K562 treated with DMSO at 1 percent for 4 hours (cell line): ENCODE measurements around the gene SAXO1. TPM values are rescaled to one million over a fixed set of nuclear protein-coding genes. Genes with fewer than 3 reads are reported as not detected.

Source experiments
- total RNA-seq: library from RNA; unstranded; fragments of 300-600 nt; gene quantifications from 2 replicates; pipeline ENCODE4 v1.2.3, GENCODE V29; 2022; ENCODE audit not compliant: insufficient read depth

SAXO1 gene, protein sequence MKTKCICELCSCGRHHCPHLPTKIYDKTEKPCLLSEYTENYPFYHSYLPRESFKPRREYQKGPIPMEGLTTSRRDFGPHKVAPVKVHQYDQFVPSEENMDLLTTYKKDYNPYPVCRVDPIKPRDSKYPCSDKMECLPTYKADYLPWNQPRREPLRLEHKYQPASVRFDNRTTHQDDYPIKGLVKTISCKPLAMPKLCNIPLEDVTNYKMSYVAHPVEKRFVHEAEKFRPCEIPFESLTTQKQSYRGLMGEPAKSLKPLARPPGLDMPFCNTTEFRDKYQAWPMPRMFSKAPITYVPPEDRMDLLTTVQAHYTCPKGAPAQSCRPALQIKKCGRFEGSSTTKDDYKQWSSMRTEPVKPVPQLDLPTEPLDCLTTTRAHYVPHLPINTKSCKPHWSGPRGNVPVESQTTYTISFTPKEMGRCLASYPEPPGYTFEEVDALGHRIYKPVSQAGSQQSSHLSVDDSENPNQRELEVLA
- total RNA-seq: not detected in 2 replicates

DNA sequence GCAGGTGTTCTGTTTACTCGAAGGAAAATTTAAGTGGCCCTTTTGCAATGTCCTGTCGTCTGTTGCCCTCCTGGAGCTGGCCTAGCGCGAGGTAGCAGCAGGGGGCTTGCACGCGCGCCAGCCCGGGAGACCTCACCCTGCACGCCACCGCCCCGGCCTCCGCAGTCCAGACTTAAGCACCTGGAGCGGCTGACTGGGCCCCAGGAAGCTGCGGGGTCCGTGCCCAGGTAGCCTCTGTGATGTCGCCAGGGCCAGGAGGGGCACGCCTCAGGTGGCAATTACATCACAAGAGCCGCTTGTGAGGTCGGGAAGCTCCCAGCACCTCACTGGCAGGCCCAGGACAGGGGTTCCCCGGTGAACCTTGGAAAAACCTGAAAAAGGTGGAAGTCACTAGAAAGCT lies at the start of gene SAXO1:
TSS of gene SAXO1 (minus strand) at position 195 of the 400 bp plus-strand sequence. CDS start 301 bp downstream, outside the sequence.

DNA sequence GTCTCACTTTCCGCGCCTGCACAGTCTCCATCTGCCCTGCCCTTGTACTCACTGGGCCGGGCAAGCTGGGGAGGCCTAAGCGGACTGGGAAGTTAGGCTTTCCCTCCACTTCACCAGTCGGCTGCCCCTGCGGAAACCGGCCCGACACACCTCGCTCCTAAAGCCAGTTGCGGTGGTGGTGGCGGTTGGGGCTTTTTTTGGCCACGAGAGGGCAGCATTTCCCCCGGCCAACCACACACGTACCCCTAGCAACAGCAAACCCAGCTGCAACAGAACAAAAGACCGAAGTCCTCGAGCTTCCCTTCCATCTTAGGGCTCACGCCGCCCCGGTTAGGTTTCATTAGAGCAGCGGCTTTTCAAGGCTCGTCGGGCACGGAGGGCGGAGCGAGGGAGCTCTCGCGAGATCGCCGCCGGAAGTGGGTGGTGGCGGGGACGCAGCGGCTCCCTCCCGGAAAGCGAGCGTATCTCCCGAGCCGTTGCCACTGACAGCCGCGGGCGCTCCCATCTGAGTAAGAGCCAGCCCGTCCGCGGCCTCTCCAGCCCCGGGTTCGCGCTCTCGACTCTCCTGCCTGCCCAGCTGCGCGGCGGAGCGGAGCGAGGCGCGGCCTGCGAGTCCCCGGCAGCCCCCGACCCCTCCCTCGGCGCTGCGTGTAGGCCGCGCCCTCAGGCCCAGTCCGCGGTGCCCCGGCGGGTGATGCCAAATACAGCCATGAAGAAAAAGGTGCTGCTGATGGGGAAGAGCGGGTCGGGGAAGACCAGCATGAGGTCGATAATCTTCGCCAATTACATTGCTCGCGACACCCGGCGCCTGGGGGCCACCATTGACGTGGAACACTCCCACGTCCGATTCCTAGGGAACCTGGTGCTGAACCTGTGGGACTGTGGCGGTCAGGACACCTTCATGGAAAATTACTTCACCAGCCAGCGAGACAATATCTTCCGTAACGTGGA lies 16.2 kb upstream of the SAXO1 start, which contains the start of gene RRAGA:
TSS of gene RRAGA (plus strand) at position 462 of the 951 bp plus-strand sequence. CDS start at position 695, 233 bp downstream.

Other genes starting within 250 kb of the SAXO1 start
- 38.5 and 44.4 TPM in 2 replicates for gene RRAGA, start 16.2 kb upstream of the SAXO1 start, total RNA-seq
- 9.3 and 10.5 TPM in 2 replicates for gene HAUS6, start 69.7 kb upstream of the SAXO1 start, total RNA-seq
- 27.1 and 35.7 TPM in 2 replicates for gene PLIN2, start 94.3 kb upstream of the SAXO1 start, total RNA-seq
- 7.6 and 9.5 TPM in 2 replicates for gene DENND4C, start 197.5 kb upstream of the SAXO1 start, total RNA-seq